GM18517 (cell line): ENCODE data around the gene OR52E1.
"Not testable (repeated sequence)": the region's sequence is repeated elsewhere in the genome, so short reads cannot be mapped to it uniquely, and the experiment has no call there.

ENCODE experiments used
- ATAC-seq: cut with Tn5 transposase; IDR thresholded peaks from one replicate; pipeline ENCODE4 v1.9.1; 2021; ENCODE audit warnings: mild to moderate bottlenecking, moderate library complexity; ENCODE audit not compliant: unreplicated experiment

OR52E1 gene

DNA sequence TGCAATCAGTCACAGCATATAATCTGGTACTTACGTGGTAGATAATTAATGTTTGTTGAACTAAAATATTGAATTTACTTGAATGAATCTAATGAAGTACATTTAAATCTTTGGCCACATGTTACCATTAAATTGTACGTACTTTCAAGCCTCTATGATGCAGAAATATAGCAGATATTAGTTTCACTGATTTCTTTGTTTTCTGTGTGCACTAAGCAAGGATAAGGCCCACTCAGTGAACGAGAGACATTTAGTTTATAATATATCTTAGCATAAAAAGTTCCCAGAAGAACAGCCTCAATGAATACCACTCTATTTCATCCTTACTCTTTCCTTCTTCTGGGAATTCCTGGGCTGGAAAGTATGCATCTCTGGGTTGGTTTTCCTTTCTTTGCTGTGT lies at the start of gene OR52E1:
TSS of gene OR52E1 (plus strand) at position 301 of the 400 bp plus-strand sequence.
- ATAC-seq, result no peak

DNA sequence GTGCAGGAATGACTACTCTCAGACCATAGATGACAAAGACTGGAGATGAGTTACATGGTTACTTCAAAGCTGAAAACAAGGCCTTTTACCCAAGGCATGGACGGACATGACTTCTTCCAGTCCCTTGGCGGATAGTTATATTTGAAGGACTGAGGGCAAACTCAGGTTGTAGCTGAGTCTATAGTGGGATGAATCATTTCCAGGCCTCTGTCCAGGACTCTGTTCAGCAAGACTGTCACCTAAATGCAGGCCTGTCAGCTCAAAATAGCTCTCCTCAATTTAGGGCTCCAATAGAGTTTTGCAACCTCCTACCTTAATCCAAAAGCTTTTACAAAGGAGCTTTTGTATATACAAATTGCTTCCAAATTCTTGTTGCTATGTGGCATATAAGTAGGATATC lies 47.4 kb upstream of the OR52E1 start:
- ATAC-seq, result no peak

DNA sequence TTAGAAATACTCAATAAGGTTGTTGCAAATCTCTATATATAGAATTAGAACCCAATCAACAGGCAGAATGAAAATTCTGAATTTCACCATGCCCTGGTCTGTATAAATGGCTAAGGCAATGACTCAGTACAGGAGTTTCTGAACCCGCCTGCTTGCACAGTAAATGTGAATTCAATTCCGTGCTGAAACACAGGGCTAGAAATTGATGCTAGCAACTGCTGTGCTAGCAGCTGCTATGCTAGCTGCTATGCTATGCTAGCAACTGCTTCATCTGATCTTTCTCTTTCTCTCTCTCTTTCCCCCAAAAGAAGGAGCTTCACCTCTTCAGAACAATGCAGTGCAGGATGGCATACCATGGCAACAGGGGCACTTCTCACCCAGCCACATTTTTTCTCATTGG lies 32.7 kb upstream of the OR52E1 start:
- no peak for ATAC-seq

DNA sequence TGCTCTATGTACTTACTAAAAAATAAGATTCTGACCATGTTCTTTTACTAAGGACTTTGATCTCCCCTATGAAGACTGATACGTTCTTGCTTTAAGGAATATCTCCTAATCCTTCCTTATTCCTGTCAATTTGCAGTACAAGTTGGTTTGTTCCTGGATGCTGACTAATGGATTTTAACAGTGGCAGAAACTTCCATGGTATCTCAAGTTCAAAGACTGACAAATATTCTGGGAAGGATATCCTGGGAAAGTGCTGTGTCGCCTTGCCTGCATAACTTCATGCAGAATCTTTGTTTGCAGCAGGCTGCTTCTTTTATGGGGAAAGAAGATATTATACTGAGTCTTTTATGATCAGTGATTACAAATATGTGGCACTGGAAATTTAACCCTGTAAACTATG lies 31.4 kb upstream of the OR52E1 start:
- ATAC-seq, result no peak

DNA sequence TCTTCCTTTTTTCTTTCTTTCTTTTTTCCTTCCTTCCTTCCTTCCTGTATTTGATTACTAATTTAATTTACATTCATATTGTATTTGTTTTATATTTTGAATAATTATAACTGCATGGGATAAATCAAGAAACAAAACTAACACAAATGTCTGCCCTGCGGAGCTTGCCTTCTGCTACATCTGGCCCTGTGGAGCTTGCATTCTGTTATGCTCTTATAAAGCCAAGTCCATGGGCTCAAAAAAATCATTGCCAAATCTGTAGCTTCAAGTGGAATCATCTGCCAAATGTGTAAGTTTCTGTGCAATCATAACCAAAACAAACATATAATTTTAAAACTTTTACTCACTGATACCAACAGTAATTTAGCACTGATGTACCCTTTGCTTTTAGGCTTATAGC lies 31.0 kb upstream of the OR52E1 start:
- ATAC-seq, result no peak

DNA sequence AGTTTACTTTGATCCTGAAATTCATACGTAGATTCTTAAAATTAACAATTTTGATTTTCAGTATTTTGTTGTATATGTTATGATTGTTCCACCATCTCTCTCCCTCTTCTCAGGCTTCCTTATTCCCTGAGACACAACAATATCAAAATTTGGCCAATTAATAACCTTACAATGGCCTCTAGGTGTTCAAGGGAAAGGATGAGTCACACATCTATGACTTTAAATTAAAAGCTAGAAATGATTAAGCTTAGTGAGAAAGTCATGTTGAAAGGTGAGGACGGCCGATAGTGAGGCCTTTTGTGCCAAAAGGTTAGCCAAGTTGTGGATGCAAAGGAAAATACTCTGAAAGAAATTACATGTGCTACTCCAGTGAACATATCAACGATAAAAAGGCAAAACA lies 28.5 kb upstream of the OR52E1 start:
- ATAC-seq, result no peak

DNA sequence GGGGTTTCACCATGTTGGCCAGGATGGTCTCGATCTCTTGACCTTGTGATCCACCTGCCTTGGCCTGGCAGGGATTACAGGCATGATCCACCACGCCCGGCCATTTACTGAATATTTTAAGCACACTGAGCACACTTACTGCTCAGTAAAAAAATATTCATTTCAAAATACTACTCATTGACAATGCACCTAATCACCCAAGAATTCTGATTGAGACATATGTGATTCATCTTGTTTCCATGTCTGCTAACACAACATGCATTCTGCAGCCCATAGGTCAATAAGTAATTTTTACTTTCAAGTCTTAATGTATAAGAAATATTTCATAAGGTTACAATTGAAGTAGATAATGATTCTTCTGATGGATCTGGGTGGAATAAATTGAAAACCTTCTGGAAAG lies 27.3 kb upstream of the OR52E1 start:
- ATAC-seq, result no peak

DNA sequence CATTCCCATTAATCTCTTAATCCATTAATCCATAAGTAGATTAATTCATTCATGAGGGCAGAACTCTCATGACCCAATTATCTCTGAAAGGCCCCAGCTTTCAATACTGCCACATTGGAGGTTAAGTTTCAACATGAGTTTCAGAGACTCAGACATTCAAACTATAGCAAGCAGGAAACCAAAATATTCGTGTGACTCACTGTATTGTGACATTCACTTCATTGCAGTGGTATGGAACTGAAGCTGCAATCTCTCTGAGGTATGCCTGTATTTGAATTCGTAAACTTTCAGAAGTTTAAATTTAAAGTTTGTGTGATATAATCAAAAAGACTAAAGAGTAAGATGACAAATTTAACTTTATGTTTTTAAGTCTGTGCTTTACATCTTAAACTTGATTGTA lies 26.0 kb upstream of the OR52E1 start:
- ATAC-seq, result no peak

DNA sequence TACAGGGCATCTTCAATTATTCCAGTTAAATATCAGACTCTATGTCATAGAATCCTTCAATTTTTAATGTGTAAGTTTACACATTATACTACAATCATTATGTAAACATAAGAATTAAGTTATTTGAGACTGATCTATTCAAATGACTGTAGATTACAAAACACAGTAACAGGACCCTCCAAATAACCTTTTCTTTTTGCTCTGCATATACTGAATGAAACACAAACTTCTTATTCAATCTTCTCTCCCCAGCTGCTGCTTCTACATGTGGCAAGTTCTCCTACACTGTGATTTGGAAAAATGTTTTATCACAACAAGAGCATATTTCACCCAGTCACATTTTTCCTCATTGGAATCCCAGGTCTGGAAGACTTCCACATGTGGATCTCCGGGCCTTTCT lies 23.1 kb upstream of the OR52E1 start, which contains the start of gene OR52J3:
TSS of gene OR52J3 (plus strand) at position 301 of the 400 bp plus-strand sequence. CDS start at position 301, 0 bp downstream.
- ATAC-seq, result no peak

DNA sequence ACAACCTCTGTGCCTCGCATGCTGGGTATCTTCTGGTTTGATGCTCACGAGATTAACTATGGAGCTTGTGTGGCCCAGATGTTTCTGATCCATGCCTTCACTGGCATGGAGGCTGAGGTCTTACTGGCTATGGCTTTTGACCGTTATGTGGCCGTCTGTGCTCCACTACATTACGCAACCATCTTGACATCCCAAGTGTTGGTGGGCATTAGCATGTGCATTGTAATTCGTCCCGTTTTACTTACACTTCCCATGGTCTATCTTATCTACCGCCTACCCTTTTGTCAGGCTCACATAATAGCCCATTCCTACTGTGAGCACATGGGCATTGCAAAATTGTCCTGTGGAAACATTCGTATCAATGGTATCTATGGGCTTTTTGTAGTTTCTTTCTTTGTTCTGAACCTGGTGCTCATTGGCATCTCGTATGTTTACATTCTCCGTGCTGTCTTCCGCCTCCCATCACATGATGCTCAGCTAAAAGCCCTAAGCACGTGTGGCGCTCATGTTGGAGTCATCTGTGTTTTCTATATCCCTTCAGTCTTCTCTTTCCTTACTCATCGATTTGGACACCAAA lies 22.5 kb upstream of the OR52E1 start:
- no peak for ATAC-seq

DNA sequence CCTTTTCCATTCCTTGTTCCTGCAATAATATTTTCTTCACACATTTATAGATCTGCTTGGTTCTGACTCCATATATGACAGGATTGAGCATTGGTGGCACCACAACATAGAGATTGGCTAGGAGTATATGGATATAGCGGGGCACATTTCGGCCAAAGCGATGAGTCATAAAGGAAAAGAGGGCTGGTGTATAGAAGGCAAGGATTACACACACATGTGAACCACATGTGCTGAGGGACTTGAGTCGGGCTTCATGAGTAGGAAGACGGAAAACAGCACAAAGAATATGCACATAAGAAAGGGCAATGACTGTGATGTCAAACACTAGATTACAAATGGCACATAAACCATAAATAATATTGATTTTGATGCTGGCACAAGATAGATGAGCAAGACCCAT lies 10.7 kb upstream of the OR52E1 start:
- not testable (repeated sequence) for ATAC-seq

DNA sequence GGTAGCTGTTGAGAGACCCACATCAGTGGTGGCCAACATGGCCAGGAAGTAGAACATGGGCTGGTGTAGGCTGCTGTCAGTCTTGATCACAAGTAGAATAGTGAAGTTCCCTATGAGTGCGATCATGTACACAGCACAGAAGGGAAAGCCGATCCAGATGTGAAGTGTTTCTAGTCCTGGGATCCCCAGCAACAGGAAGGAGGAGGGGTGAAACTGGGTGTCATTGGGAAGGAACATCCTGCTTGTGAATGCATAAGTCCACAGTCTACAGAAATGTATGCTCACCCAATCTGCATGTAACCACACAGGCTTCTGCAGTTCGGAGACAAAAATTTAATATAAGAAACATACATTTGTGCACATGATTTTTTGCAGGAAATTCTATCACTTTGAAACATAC lies 10.0 kb upstream of the OR52E1 start, which contains the start of gene OR52E2:
TSS of gene OR52E2 (minus strand) at position 237 of the 400 bp plus-strand sequence. CDS start at position 237, 0 bp downstream.
- no peak for ATAC-seq

DNA sequence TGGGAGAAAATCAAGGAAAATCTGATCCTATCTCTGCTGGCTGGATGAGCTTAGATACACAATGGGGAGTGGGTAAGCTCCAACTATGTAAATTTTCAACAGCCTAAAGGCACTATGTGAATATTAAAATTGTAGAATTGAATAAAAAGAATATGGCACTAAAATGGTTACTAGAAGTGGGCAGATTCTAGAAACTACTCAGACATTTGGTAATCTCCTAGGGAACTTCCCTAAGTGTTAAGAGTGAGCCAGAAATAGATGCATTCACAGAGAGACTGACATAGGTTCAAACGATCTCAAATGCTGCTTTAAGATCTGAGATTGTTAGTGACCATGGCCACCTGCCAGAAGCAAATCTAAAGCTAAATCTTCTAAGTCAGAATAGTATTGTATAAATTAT lies 4.3 kb upstream of the OR52E1 start:
- ATAC-seq, result no peak

DNA sequence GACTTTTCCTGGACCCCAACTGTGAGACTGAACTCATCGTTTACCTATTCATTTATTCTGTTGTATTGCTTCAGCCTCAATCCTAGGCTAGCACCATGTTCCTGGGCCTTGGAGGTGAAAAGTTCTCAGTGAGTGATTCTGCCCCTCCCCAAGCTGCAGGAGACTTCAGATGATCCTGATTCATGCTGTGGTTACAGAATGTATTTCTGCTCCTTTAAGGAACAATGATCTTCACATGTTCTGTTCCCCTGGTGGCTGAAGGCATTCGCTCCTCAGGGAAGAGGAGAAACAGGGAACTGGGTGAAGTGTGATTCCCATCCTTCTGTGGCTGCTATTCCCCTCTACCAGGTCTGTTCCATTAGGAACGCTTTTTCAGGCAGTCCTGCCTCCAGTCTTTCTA lies 2.4 kb downstream of the OR52E1 start:
- no peak for ATAC-seq

DNA sequence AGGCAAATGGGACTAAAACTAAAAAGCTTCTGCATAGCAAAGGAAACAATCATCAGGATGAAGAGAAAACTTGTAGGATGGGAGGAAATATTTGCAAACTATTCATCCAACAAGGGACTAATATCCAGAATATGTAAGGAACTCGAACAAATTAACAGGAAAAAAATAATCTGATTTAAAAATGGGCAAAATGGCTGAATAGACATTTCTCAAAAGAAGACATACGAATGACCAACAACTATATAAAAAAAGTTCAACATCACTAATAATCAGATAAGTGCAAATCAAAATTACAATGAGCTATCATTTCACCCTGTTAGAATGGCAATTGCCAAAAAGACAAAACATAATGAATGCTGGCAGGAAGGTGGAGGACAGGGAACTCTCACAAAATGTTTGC lies 12.0 kb downstream of the OR52E1 start:
- no peak for ATAC-seq

DNA sequence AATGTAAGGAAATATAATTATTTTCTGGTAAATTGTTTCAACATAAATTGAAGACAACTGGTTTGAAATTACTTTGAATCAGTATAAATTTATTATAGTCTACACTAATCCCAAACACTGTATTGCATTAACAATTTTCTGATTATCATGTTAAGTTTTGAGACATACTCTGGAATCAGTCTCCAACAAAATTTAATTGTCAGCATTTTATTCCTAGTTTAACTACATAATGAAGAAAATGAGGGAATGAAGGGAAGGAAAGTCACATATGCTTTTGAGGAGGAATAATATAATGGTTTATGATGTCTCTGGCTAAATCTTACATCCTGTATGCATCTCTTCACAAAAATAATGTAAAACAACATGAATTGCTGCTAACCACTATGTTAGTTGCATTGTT lies 14.2 kb downstream of the OR52E1 start:
- no peak for ATAC-seq

DNA sequence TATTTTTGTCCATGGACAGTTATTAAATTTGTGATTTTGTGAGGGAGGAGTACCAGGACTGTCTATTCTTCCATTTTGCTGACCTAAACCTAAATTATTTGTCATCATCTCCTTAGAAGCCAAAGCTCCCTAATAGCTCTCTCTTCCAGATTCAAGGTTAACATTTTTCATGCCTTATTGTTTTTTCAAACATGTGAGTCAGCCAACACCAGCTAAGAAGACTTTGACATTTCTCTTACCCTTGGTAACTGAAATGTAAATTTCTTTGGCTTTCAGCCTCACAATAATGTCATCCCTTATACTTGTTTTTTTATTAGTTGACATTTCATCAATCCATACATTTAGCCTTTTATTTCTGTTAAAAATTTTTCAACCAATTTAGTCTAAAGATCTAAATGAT lies 19.2 kb downstream of the OR52E1 start:
- ATAC-seq, result no peak

DNA sequence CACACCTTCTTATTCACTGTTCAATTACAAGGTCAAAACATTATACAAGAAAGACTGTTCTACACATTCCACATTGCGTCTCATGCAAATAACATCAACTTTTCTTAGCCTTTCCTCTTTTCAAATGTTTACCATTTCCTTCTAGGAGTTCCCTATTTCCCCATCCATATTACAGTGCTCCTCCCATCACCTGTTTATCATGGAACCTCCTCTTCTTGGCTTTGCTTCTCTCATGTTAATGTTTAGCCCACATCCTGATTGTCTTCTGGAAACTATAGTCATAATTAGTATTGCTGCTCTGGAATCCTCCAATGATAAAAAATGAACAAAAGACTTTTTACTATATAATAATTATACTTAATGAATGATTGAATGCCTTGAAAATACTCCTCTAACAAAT lies 21.3 kb downstream of the OR52E1 start:
- no peak for ATAC-seq

DNA sequence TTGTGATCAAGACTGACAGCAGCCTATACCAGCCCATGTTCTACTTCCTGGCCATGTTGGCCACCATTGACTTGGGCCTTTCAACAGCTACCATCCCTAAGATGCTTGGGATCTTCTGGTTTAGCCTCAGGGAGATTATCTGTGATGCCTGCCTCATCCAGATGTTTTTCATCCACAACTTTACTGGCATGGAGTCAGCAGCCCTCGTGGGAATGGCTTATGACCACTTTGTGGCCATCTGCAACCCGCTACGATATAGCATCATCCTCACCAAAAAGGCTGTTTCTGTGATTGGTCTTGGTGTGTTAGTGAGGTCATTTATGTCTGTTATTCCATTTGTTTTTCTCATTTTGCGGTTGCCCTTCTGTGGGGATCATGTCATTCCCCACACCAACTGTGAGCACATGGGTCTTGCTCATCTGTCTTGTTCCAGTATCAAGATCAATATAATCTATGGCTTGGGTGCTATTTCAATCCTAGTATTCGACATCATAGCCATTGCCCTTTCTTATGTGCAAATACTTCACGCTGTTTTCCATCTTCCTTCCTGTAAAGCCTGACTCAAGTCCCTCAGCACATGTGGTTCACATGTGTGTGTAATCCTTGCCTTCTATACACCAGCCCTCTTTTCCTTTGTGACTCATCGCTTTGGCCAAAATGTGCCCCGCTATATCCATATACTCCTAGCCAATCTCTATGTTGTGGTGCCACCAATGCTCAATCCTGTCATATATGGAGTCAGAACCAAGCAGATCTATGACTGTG lies 23.6 kb downstream of the OR52E1 start:
- ATAC-seq, result no peak

DNA sequence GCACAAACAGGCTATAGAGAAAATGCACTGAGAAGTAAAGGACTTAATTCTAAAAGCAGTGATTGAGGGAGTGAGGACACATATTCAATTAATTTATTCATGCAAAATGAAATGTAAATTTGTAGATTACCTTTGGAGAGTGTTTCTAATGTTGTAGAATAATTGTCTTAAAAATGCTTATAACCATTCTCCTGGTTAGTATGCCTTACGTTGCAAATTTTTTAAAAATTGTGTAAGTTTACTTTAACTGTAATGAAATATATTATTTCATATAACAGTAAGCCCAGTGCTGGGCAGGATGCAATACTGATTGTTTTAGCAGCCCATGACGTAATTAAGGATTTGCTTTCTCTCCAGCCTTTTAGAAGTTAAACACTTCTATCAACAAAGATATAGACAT lies 26.6 kb downstream of the OR52E1 start:
- ATAC-seq, result no peak

DNA sequence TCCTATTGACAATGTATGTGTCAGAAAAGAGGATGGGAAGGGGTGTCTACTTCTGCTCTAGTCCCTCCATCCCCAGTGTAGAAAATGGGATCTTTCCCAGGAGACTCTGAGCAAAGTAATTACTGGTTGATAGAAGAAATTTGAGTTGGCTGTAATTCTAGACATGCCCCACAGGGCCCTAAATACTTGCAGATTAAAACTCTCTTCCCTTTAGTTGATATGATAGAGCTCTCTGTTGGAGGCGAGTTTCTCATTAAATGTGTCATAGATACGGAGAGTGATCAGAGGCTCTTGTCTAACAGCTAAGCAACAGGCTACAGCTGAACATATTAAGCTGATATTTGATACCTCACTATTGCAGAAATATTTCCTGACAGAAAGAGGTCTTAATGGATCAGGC lies 32.9 kb downstream of the OR52E1 start:
- ATAC-seq, result no peak

DNA sequence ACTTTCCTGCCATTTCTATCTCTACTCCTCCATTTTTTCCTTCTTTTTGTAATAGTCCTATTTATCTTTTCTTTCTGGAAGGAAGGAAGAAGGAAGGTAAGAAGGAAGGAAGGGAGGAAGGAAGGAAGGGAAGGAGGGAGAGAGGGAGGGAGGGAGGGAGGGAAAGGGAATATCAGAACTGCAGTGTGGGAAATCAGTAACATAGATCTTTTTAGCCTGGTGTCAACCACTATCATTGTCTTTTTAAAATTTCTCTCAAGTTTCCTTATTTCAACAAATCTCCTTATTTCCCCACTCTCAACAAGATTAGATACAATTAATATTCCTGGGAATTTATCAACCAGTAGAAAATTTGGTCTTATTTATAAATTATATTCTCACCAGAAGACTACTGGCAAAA lies 33.7 kb downstream of the OR52E1 start:
- no peak for ATAC-seq

DNA sequence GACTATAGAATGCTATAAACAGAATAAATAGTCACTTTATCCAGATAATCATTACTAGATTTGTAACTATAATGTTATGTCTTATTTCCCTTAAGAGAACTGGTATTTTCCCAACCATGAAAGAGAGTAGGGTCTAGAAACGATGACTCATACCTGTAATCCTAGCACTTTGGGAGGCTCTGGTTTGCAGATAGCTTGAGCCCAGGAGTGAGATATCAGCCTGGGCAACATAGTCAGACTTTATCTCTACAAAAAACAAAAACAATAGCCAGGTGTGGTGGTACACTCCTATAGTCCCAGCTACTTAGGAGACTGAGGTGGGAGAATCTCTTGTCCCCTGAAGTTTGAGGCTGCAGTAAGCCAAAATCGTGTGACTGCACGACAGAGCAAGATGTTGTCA lies 37.9 kb downstream of the OR52E1 start:
- ATAC-seq, result no peak
